Peyer's patch (tissue), 4 donors: ENCODE results near the gene RAB1B.

Source experiments
- CTCF ChIP-seq, 6 experiments: fragments of 450-650 bp in 4 of 6; fragments of 200-600 bp in 2 of 6; sonication (generic) in 1 of 6; IDR thresholded peaks; one replicate each; pipeline ENCODE4 v1.5.1; 2017 to 2019; ENCODE audit warnings: antibody characterized with exemption in 6 of 6, mild to moderate bottlenecking in 3 of 6, moderate library complexity in 1 of 6
- POLR2A ChIP-seq, 2 donors: fragments of 450-650 bp; IDR thresholded peaks; one replicate each; pipeline ENCODE4 v1.5.1; 2017; ENCODE audit warnings: antibody characterized with exemption in 2 of 2, mild to moderate bottlenecking in 2 of 2, moderate library complexity in 2 of 2

- no peak for TF ChIP-seq CTCF (IDR thresholded peaks at IDR 0.05)
- TF ChIP-seq POLR2A (IDR thresholded peaks at IDR 0.05): no peak
Measured at GRCh38 chr11:66221012-66221411, 47.4 kb upstream of the RAB1B start.
